GM19099 (cell line): ENCODE results near the gene MRC2.

Experiments used
- POLR2A ChIP-seq: IDR thresholded peaks from 3 replicates; pipeline ENCODE4 v1.6.1; 2011; ENCODE audit warnings: low read depth; ENCODE audit not compliant: insufficient read length; ENCODE audit errors: extremely low read depth

The MRC2 gene

GRCh38 chr17:62611728-62612127 lies 15.7 kb upstream of the MRC2 start:
- no peak for TF ChIP-seq POLR2A

- no peak for TF ChIP-seq POLR2A
Observed at GRCh38 chr17:62614142-62614541, 13.3 kb upstream of the MRC2 start.

- TF ChIP-seq POLR2A: no peak
Observed at GRCh38 chr17:62615503-62615902, 12.0 kb upstream of the MRC2 start.

GRCh38 chr17:62616993-62617893 lies 10.2 kb upstream of the MRC2 start:
- TF ChIP-seq POLR2A: no peak

GRCh38 chr17:62617894-62618472 lies 9.5 kb upstream of the MRC2 start:
- no peak for TF ChIP-seq POLR2A

GRCh38 chr17:62618647-62619416 lies 8.6 kb upstream of the MRC2 start:
- no peak for TF ChIP-seq POLR2A

GRCh38 chr17:62619417-62620155 lies 7.9 kb upstream of the MRC2 start:
- TF ChIP-seq POLR2A: no peak

- no peak for TF ChIP-seq POLR2A
Observed at GRCh38 chr17:62621223-62621622, 6.2 kb upstream of the MRC2 start.

GRCh38 chr17:62625184-62625869 lies 2.1 kb upstream of the MRC2 start:
- TF ChIP-seq POLR2A: no peak

- no peak for TF ChIP-seq POLR2A
Observed at GRCh38 chr17:62625870-62626200, 1.6 kb upstream of the MRC2 start.

GRCh38 chr17:62626719-62627218 lies 701 bp upstream of the MRC2 start:
- no peak for TF ChIP-seq POLR2A

GRCh38 chr17:62627904-62628633 lies 599 bp downstream of the MRC2 start:
- no peak for TF ChIP-seq POLR2A

- TF ChIP-seq POLR2A: no peak
Observed at GRCh38 chr17:62628831-62629555, 1.5 kb downstream of the MRC2 start.
